HFF-Myc (cell line): ENCODE data around the gene TAF3.

Source experiments
- DNase-seq: peaks from one replicate; pipeline ENCODE4 v3.0.0-alpha.2; 2011; ENCODE audit warnings: low read depth; ENCODE audit errors: extremely low read depth
- H3K4me3 ChIP-seq: replicated peaks from 2 replicates; pipeline ENCODE4 v1.5.1; 2011; ENCODE audit warnings: low read depth, mild to moderate bottlenecking, control low read depth, low read length
- TF ChIP-seq, protein P1 (sequence below): IDR thresholded peaks from 2 replicates; pipeline ENCODE4 v1.5.1; 2012; ENCODE audit warnings: mild to moderate bottlenecking, low read depth, low read length, control low read depth; ENCODE audit errors: missing control alignments

Gene TAF3

DNA sequence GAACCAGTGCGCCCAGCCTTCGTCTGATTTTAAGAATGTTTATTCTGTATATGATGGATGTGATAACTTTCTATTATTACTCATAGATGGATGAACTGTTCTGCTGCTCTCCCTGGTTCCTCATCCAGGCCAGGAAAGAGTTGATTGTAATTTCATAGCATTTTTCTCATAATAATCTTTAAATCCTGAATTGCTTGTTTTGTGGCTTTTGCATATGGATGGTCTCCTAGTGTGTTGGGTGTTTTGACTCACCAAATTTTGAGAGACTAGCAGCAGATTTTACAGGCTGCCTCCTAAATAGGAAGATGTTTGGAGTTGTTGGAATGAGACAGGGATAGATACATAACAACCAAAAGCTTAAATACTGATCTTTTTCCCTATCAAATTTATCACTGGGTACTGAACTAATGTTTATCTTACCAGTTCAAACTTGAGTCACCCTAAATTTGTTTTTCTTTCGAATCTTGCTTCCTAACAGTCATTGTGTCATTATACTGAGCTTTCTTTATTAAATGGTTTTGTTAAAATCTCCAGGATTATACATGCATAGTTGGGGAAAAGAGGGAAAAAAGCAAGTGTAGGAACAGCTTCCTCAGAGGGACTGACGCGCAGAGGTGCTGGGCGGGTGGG, 130.2 kb downstream of the TAF3 start:
- TF ChIP-seq, protein P1, sequence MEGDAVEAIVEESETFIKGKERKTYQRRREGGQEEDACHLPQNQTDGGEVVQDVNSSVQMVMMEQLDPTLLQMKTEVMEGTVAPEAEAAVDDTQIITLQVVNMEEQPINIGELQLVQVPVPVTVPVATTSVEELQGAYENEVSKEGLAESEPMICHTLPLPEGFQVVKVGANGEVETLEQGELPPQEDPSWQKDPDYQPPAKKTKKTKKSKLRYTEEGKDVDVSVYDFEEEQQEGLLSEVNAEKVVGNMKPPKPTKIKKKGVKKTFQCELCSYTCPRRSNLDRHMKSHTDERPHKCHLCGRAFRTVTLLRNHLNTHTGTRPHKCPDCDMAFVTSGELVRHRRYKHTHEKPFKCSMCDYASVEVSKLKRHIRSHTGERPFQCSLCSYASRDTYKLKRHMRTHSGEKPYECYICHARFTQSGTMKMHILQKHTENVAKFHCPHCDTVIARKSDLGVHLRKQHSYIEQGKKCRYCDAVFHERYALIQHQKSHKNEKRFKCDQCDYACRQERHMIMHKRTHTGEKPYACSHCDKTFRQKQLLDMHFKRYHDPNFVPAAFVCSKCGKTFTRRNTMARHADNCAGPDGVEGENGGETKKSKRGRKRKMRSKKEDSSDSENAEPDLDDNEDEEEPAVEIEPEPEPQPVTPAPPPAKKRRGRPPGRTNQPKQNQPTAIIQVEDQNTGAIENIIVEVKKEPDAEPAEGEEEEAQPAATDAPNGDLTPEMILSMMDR, result no peak
- H3K4me3 ChIP-seq, result no peak overlapping the region
- DNase-seq, result no peak

DNA sequence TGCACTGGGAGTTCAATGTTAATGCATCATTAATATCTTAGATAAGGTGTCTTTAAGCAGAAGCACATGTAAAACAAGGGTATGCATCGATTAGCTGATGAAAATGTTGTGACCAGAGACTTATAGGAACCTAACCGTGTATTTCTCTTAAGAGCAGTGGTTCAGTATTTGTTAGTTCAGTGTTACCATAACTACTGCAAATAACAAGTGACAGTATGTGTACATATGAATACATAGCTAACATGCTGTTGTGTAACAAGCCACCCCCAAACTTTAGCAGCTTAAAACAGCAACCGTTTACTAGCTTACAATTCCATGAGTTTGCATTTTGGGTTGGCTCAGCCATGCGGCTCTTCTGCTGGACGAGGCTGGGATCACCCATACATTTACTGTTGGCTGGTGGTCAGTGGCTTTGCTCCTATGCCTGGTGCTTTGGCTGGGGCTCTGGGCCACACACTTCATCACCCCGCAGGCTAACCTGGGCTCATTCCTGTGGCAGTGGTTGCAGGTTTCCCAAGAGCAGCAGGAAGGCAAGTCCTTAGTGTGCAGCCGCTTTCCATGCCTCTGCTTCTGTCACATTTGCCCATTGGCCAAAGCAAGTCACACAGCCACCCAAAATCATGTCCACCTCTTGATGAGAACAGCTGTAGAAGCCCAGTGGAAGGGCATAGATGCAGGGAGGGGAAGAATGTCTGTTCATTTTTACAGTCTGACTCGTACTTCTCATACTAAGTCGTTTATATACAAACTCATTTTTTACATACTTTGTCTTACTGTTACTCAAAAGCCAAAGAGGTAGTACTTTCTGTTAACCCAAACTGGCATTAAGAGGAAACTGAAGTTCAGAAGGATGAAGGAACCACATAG, 132.9 kb downstream of the TAF3 start:
- DNase-seq, result no peak
- TF ChIP-seq, protein P1, result no peak
- no peak overlapping the region for H3K4me3 ChIP-seq

DNA sequence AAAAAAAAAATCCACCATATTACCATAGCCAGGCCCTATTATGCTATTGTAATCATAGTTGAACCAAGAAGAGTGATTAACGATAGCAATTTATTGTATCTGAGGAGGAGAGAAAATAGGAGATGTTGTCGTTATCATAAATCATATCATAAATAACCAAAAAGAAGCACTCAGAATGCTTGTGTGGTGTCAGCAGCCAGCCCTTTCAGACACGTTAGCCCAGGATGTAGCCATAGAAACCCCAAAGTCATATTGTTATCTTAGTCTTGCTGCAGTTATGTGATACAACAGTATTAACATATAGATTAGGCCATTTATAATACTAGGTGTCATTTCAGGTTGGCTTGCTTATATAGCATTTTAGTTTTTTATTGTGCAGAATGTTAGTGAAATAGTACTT, 134.0 kb downstream of the TAF3 start:
- H3K4me3 ChIP-seq, result no peak overlapping the region
- no peak for DNase-seq
- TF ChIP-seq, protein P1, result no peak

DNA sequence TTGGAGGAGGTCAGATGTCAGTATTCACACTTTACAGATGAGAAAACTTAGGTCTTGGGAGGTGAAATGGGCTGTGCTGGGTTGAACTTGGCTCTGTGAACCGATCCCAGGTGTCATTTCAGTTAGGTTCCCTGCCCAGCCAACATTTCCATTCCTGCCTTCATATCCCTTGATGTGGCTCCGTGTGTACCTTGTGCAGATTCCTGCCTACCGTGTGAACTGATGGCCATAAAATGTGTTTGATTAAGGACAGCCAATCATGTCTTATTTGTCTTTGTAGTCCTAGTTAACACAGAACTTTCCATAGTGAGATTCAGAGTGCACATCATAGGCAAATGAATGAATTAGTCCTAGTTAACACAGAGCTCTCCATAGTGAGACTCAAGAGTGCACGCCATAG, 135.1 kb downstream of the TAF3 start:
- no peak overlapping the region for H3K4me3 ChIP-seq
- DNase-seq, result no peak
- TF ChIP-seq, protein P1, result no peak

DNA sequence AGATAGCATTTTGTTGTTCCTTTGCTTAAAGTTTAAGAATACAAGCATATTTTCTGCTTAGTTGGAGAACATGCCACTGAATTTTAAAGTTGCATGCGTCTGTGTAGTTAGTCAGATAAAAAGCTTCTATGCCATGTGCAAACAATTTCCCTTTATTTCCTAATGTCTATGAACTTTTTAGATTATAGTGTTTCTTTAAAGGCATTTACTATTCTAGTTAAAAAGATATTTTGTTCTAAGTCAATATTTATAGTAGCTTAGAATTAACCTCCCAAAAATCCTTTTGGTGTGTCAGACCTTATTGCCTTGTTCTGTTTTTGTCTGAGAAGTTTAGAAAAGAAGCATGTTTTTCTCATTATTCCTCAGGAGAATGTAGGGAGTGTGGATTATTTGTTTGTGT, 137.1 kb downstream of the TAF3 start:
- TF ChIP-seq, protein P1, result no peak
- no peak overlapping the region for H3K4me3 ChIP-seq
- DNase-seq, result no peak

DNA sequence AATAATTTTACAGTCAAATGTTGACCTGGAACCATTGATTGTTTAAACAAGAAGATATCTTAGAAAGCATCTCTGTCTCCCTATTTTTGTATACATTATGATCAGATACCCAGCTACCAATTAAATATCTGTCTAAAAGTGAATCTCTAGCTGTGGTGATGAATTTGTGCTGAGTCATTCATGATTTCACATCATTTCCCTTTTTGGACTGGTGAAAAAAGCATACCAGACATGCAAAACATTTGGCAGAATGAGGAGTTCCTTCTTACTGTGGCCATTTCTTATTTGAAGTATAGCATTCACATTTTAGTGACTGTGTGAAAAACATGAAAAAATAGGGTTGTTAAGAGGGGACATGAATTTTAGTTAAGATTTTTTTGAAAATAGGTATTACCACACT, 138.2 kb downstream of the TAF3 start:
- no peak for DNase-seq
- TF ChIP-seq, protein P1, result no peak
- H3K4me3 ChIP-seq, result no peak overlapping the region

DNA sequence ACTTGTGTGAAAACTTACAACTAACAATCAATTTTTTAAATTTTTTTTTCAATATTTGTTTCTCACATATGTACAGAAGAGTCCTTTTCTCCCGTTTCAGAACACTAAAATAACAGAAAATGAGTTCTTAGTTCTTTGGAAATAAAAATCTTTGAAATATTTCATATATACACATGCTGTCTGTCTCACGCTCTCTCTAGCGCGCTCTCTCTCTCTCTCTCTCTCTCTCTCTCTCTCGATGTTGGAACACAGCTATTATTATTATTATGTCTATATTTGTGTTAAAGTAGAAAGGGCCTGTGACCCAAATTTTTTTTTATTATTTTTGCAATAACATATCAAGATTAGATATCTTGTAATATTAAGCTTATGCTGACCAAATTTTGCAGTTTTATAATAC, 139.3 kb downstream of the TAF3 start:
- TF ChIP-seq, protein P1, result no peak
- H3K4me3 ChIP-seq, result no peak overlapping the region
- DNase-seq, result no peak
